Astrocyte of the hippocampus (primary cell): ENCODE data around the gene THSD7A.
A peak's percentile ranks its signal among the peaks of the same experiment; 100 is the strongest.
"Not testable (repeated sequence)": the region's sequence is repeated elsewhere in the genome, so short reads cannot be mapped to it uniquely, and the experiment has no call there.

Experiments
- DNase-seq: peaks from one replicate; pipeline ENCODE4 v3.0.0; 2011; ENCODE audit warnings: low read depth, low spot score

THSD7A gene

GRCh38 chr7:11458736-11459483 lies 373.1 kb downstream of the THSD7A start:
- peak; percentile 76 for DNase-seq

GRCh38 chr7:11457419-11457818 lies 374.6 kb downstream of the THSD7A start:
- no peak for DNase-seq

GRCh38 chr7:11456574-11456973 lies 375.4 kb downstream of the THSD7A start:
- no peak for DNase-seq

- DNase-seq: no peak
Measured at GRCh38 chr7:11452476-11452875, 379.5 kb downstream of the THSD7A start.

- no peak for DNase-seq
Measured at GRCh38 chr7:11450281-11450680, 381.7 kb downstream of the THSD7A start.

- DNase-seq: no peak
Measured at GRCh38 chr7:11449316-11449715, 382.7 kb downstream of the THSD7A start.

GRCh38 chr7:11448323-11448722 lies 383.7 kb downstream of the THSD7A start:
- no peak for DNase-seq

- DNase-seq: peak; percentile 16
Measured at GRCh38 chr7:11447106-11447505, 384.9 kb downstream of the THSD7A start.

- DNase-seq: not testable (repeated sequence)
Measured at GRCh38 chr7:11443934-11444333, 388.1 kb downstream of the THSD7A start.

GRCh38 chr7:11437994-11438393 lies 394.0 kb downstream of the THSD7A start:
- DNase-seq: no peak

GRCh38 chr7:11436773-11437524 lies 395.0 kb downstream of the THSD7A start:
- DNase-seq: no peak

- DNase-seq: peak; percentile 22
Measured at GRCh38 chr7:11436316-11436715, 395.7 kb downstream of the THSD7A start.

- no peak for DNase-seq
Measured at GRCh38 chr7:11434366-11434765, 397.6 kb downstream of the THSD7A start.

- no peak for DNase-seq
Measured at GRCh38 chr7:11430841-11431240, 401.2 kb downstream of the THSD7A start.

- no peak for DNase-seq
Measured at GRCh38 chr7:11430112-11430511, 401.9 kb downstream of the THSD7A start.

GRCh38 chr7:11428877-11429581 lies 403.0 kb downstream of the THSD7A start:
- DNase-seq: no peak

- peak; percentile 75 for DNase-seq
Measured at GRCh38 chr7:11427686-11428273, 404.2 kb downstream of the THSD7A start.

- DNase-seq: no peak
Measured at GRCh38 chr7:11424006-11424405, 408.0 kb downstream of the THSD7A start.

GRCh38 chr7:11420049-11420448 lies 411.9 kb downstream of the THSD7A start:
- DNase-seq: no peak

- no peak for DNase-seq
Measured at GRCh38 chr7:11416641-11417458, 415.1 kb downstream of the THSD7A start.

- DNase-seq: no peak
Measured at GRCh38 chr7:11415101-11415500, 416.9 kb downstream of the THSD7A start.
